ENCODE data around the gene STK17B. TPM values are rescaled to one million over a fixed set of nuclear protein-coding genes. Genes with fewer than 3 reads are reported as not detected.

The STK17B gene
- total and polyA plus RNA-seq, 9 of the 15 experiments (the other 6 are each of a cell fraction or from before 2014, with no cell fraction given), result 2.3 to 17.7 (median 8.5) TPM

DNA sequence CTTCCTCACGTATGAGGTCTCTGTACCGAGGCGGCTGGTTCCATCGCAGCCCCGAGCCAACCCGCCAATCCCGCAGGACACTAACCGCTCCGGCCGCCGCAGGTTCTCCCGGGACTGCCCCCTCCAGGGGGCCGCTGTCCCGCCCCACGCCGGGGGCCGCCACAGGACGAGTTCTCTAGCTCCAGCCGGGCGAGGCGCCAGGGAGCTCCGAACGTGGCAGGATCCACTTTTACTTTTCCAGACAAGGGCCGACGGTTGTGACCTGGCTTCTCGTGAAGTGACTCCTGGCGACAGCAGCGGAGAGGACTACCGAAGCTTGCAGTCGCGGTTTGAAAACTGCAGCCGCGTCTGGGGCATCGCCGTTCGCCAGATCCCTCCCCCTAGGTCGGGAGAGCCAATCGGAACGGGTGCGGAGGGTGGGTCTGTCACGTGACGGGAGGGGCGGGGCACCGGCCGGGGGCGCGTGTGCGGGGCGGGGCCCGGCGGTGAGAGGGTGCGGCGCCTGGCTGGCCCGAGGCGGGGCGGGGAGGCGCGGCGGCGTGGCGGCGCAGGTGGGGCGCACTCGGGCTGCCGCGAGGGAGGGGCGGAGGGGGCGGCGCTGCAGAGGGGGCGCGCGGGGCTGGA, at the start of gene STK17B (continued):
- TF ChIP-seq SMAD2 (IDR thresholded peaks at IDR 0.05; ENCODE audit: low read depth, low read length) (no peak), MECOM (CRISPR knock-in tag; IDR thresholded peaks at IDR 0.05) (no peak), SAP30 (IDR thresholded peaks at IDR 0.05; ENCODE audit: borderline replicate concordance, insufficient read depth, low read depth, low read length, poor library complexity, severe bottlenecking) (no peak), CCNT2 (IDR thresholded peaks at IDR 0.05; ENCODE audit: borderline replicate concordance, extremely low read depth, insufficient read length, low read depth, low read length) (peak; percentile 76), RB1 (IDR thresholded peaks at IDR 0.05; ENCODE audit: low read depth) (peak; percentile 51; the same call in 1 of the 2 replicates), NFATC3 (IDR thresholded peaks at IDR 0.05) (no peak), MCM3 (IDR thresholded peaks at IDR 0.05) (no peak), CREBBP (IDR thresholded peaks at IDR 0.05; ENCODE audit: low read depth, low read length) (no peak), TCF7L2 (IDR thresholded peaks at IDR 0.05; ENCODE audit: low read depth, low read length) (no peak), MEF2A (IDR thresholded peaks at IDR 0.05; ENCODE audit: control insufficient read depth, low read depth, low read length) (no peak), ZZZ3 (IDR thresholded peaks at IDR 0.05) (no peak), ZNF311 (CRISPR knock-in tag; IDR thresholded peaks at IDR 0.05) (no peak), HMGN3 (IDR thresholded peaks at IDR 0.05; ENCODE audit: borderline replicate concordance, extremely low read depth, insufficient read length, low read depth, low read length) (peak; percentile 63), HDAC6 (IDR thresholded peaks at IDR 0.05; ENCODE audit: low read depth, low read length) (no peak), SOX6 (IDR thresholded peaks at IDR 0.05) (no peak), JUND (IDR thresholded peaks at IDR 0.05; ENCODE audit: borderline replicate concordance, low read depth, low read length) (no peak), JUND (tag; IDR thresholded peaks at IDR 0.05; ENCODE audit: borderline replicate concordance, low read depth, low read length) (no peak; the same call in 2 of the 3 replicates), ZNF184 (CRISPR knock-in tag; IDR thresholded peaks at IDR 0.05) (no peak), DPF2 (IDR thresholded peaks at IDR 0.05) (no peak), ZKSCAN8 (CRISPR knock-in tag; IDR thresholded peaks at IDR 0.05) (no peak), SNIP1 (IDR thresholded peaks at IDR 0.05; ENCODE audit: low read depth) (no peak), NONO (IDR thresholded peaks at IDR 0.05; ENCODE audit: low read depth in 2 of 2, low read length in 1 of 2) (no peak)
- TF ChIP-seq, protein P1, sequence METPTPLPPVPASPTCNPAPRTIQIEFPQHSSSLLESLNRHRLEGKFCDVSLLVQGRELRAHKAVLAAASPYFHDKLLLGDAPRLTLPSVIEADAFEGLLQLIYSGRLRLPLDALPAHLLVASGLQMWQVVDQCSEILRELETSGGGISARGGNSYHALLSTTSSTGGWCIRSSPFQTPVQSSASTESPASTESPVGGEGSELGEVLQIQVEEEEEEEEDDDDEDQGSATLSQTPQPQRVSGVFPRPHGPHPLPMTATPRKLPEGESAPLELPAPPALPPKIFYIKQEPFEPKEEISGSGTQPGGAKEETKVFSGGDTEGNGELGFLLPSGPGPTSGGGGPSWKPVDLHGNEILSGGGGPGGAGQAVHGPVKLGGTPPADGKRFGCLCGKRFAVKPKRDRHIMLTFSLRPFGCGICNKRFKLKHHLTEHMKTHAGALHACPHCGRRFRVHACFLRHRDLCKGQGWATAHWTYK (CRISPR knock-in tag; IDR thresholded peaks at IDR 0.05), result no peak
- TF ChIP-seq, protein P2, sequence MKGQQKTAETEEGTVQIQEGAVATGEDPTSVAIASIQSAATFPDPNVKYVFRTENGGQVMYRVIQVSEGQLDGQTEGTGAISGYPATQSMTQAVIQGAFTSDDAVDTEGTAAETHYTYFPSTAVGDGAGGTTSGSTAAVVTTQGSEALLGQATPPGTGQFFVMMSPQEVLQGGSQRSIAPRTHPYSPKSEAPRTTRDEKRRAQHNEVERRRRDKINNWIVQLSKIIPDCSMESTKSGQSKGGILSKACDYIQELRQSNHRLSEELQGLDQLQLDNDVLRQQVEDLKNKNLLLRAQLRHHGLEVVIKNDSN (CRISPR knock-in tag; IDR thresholded peaks at IDR 0.05), result peak; percentile 86
- TF ChIP-seq, protein P3, sequence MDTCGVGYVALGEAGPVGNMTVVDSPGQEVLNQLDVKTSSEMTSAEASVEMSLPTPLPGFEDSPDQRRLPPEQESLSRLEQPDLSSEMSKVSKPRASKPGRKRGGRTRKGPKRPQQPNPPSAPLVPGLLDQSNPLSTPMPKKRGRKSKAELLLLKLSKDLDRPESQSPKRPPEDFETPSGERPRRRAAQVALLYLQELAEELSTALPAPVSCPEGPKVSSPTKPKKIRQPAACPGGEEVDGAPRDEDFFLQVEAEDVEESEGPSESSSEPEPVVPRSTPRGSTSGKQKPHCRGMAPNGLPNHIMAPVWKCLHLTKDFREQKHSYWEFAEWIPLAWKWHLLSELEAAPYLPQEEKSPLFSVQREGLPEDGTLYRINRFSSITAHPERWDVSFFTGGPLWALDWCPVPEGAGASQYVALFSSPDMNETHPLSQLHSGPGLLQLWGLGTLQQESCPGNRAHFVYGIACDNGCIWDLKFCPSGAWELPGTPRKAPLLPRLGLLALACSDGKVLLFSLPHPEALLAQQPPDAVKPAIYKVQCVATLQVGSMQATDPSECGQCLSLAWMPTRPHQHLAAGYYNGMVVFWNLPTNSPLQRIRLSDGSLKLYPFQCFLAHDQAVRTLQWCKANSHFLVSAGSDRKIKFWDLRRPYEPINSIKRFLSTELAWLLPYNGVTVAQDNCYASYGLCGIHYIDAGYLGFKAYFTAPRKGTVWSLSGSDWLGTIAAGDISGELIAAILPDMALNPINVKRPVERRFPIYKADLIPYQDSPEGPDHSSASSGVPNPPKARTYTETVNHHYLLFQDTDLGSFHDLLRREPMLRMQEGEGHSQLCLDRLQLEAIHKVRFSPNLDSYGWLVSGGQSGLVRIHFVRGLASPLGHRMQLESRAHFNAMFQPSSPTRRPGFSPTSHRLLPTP (IDR thresholded peaks at IDR 0.05; ENCODE audit: borderline replicate concordance, extremely low read depth, insufficient read length), result no peak
